HG03045 (cell line): ENCODE results near the gene ZNF501.
A peak's percentile ranks its signal among the peaks of the same experiment; 100 is the strongest.

Experiments
- ATAC-seq: cut with Tn5 transposase; IDR thresholded peaks from one replicate; pipeline ENCODE4 v1.9.1; 2021; ENCODE audit warnings: mild to moderate bottlenecking, moderate library complexity; ENCODE audit not compliant: unreplicated experiment

The ZNF501 gene

DNA sequence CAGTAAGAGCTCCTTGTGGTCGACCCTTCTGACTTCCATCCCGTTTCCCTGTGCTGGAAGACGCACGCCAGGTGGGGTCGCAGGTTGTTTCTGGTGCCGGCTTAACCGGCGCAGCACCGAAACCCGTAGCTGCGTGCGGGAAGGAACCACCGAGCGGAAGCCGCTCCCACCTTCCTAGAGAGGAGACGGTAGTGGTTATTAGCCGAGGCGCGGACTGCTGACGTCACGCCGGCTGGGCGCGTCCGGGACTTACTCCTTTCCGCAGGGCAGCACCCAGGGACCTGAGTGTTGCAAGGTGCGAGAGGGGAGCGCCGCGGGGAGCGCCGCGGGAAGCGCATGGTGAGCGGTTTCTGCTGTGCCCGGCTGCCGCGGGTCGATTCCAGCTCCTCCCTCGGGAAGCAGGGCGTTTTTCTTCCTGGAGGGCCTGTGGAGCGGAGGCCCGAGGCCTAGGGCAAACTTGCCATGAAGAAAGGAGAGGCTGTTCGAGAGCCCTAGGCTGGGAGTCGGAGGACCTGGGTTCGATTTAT lies at the start of gene ZNF501:
TSS of gene ZNF501 (plus strand) at position 252 of the 527 bp plus-strand sequence. CDS start 4,787 bp downstream, outside the sequence.
- peak; percentile 89 for ATAC-seq

DNA sequence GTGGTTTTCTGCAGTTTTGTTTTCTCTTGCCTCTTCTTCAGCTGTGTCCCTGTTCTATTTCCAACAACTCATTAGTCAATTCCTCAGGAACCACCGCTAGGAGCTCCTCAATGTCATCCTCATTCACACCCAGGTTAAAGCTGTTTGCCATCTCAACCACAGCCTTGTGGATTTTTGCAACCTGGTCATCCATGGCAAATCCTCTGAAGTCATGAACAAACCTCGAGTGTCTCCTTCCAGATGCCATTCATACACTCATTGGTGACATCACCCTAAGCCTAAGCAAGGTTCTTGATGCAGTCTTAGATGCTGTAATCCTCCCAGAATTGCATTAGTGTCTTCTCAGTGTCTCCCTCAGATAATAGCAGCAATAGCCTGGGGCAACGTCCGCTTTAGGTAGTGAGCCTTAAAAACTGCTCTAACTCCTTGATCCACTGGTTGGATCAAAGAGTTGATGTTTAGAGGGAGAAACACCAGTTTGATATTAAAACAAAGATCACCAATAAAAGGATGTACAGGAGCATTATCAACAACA lies 48.4 kb upstream of the ZNF501 start:
- ATAC-seq = no peak

DNA sequence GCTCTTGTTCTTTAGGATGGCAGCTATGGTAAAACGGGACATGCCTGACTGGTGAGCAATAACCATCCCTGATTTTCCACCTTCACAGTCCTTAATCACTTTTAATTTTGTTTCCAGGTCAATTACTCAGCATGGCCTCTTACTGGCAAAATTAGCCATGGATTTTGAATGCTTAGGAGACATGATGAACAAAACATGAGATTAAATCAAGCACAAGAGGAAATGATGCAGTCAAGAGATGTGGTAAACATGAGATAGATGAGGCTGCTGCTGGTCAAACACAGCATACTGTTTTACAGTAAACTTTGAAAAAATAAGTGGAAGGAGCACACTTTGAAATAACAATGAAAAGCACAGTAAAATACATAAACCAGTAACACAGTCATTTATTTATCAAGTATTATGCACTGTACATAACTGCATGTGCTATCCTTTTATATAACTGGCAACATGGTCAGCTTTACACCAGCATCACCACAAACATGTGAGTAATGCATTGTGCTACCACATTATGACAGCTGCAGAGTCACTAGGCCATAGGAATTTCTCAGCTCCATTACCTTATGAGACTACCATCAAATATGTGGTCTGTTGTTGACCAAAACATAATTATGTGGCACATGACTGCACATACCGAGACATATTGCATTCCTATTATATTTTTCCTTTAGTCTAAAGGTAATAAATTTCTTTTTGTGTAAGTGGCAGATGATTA lies 47.1 kb upstream of the ZNF501 start:
- no peak for ATAC-seq

DNA sequence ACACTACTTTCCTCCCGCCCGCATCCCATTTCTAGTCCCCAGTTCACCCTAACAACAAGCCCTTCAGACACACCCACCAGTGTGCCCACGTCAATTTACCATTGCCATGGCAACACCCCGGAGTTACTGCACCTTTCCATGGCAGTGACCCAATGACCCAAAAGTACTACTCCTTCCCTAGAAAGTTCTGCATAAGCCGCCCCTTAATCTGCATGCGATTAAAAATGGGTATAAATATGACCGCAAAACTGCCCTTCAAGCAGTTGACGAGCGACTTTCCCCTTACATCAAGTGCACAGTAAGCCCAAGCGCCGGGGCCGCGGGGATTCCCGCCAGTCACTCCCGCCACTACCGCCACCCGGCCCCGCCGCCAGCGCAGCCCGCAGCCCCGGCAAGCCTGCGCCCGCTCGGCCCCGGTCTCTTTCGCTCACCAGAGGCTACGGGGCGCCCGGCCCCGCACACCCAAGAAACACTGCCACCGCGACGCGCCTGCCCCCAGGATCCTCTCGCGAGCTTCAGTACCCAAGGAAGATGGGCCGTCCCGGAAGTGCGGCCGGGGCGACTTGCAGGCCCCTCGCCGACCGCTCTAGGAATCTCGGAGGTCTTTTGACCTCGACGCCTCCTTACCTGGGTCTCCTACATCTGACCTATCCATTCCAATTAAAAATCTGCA lies 44.2 kb upstream of the ZNF501 start:
- ATAC-seq = peak; percentile 66

DNA sequence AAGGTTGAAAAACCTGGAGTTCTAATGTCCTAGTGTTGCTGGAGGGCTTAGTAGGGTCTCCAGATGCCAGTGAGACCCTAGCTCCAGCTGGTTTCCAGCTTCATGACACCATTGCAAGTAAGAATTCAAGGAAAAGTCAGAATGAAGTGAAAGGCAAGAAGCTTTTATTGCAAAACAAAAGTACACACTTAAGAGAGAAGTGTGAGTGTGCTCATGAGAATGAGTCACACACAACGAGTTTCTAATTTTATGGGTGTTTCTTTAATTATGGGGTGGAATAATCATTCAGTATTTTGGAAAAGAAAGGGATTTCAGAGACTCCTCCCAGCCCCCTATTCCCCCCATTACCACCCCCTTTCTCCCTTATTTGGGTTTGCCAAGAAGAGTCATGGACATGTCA lies 41.5 kb upstream of the ZNF501 start:
- ATAC-seq = no peak

DNA sequence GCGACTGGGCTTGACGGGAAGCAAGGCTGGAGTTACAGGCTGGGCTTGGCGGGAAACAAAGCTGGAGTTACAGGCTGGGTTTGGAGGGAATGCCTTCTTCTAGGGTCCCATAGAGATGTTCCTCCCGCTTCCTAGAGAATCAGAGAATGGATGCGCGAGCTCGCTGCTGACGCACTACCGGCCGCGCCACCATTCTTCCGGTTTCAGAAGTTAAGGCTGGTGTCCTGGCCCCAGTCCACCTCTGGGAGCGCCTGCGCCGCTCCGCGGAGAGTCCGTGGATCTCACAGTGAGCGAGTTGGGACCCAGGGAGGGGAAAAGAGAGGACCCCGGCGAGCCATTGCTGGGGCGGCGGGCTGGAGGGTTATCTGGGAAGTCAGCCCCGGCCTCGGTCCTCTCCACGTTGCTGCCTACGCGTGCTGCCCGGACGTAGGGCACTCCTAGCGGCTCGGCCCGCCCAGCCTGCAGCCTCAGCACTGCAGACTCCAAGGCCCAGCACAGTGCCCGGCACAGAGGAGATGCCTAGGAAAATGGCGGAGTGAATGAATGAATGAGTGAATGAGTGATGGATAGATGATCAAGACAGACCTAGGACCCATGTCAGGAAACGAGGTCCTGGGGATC lies 16.9 kb upstream of the ZNF501 start, which contains the start of gene ZNF502:
TSS of gene ZNF502 (plus strand) at position 206 of the 621 bp plus-strand sequence. CDS start 7,602 bp downstream, outside the sequence.
- ATAC-seq = no peak

DNA sequence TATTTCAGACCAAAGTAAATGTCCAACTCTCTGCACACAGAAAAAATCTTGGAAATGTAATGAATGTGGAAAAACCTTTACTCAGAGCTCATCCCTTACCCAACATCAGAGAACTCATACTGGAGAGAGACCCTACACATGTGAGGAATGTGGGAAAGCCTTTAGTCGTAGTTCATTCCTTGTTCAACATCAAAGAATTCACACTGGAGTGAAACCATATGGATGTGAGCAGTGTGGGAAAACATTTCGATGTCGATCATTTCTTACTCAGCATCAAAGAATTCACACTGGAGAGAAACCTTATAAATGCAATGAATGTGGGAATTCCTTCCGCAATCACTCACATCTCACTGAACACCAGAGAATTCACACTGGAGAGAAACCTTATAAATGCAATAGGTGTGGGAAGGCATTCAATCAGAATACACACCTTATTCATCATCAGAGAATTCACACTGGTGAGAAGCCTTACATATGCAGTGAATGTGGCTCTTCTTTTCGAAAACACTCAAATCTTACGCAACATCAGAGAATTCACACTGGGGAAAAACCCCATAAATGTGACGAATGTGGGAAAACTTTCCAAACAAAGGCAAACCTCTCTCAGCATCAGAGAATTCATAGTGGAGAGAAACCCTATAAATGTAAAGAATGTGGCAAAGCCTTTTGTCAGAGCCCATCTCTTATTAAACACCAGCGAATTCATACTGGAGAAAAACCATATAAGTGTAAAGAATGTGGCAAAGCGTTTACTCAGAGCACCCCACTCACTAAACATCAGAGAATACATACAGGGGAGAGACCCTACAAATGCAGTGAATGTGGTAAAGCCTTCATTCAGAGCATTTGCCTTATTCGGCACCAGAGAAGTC lies 8.0 kb upstream of the ZNF501 start:
- no peak for ATAC-seq

DNA sequence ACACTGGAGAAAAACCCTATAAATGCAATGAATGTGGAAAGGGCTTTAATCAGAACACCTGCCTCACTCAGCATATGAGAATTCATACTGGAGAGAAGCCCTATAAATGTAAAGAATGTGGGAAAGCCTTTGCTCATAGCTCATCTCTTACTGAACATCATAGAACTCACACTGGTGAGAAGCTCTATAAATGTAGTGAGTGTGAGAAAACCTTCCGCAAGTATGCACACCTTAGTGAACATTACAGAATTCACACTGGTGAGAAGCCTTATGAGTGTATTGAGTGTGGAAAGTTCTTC lies 7.4 kb upstream of the ZNF501 start:
- ATAC-seq = no peak

DNA sequence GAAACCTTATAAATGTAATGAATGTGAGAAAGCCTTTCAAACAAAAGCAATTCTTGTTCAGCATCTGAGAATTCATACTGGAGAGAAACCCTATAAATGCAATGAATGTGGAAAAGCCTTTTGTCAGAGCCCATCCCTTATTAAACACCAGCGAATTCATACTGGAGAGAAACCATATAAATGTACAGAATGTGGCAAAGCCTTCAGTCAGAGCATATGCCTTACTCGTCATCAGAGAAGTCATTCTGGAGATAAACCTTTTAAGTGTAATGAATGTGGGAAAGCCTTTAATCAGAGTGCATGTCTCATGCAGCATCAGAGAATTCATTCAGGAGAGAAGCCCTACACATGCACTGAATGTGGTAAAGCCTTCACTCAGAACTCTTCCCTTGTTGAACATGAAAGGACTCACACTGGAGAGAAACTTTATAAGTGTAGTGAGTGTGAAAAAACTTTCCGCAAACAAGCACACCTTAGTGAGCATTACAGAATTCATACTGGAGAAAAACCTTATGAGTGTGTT lies 5.3 kb downstream of the ZNF501 start:
- no peak for ATAC-seq

DNA sequence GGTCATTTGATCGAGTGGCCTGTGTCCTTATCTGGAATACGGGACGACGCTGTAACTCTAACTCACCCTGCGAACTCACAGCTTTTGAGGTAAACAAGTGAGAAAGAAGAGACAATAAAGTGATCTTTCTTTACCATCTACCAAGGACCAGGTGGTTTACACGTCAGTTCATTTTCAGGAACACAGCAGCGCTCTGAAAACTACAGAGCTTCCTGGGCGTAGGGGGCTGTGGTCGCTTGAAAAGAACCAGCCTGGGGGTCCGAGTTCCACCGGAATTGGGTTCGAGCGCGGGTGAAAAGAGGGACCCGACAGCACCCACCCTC lies 31.6 kb downstream of the ZNF501 start:
- no peak for ATAC-seq

DNA sequence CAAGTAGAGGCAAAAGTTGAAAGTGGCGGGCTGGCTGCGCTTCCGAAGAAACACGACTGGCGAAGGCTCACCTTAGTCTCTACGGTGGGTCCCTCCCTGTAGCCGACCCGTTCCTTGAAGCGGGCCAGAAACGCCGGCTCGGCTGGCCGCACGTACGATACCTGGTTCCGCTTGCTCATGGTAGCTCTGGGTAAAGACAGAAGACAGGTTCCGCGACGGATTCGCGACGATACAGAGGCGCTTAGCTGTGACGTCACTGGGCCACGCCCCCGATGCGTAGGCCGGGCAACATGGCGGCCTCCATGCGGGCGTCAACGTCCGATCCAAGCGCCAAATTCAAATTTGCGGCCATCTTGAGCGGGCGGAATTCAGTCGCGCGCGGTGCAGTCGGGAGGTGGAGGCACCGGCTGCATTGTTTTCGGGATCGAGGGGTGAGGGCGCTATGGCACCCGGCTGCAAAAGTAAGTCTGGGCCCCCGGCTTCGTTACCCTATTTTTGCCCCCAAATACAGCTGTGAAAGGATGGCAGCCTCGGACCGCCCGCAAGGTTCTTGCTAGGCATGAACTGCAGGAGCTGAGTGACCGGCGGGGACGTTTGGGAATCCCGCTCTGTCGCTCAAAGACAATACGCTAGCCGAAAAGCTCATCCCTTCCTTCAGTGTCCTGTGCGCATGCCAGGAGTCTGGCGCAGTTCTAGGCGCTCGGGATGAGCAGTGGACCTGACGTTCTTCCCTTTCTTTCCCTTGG lies 32.2 kb downstream of the ZNF501 start, which contains the start of the genes KIAA1143 and KIF15:
TSS of gene KIAA1143 (minus strand) at position 196 of the 746 bp plus-strand sequence. CDS start at position 179, 17 bp downstream.
TSS of gene KIF15 (plus strand) at position 371 of the 746 bp plus-strand sequence. CDS start at position 443, 72 bp downstream.
- peak; percentile 94 for ATAC-seq

DNA sequence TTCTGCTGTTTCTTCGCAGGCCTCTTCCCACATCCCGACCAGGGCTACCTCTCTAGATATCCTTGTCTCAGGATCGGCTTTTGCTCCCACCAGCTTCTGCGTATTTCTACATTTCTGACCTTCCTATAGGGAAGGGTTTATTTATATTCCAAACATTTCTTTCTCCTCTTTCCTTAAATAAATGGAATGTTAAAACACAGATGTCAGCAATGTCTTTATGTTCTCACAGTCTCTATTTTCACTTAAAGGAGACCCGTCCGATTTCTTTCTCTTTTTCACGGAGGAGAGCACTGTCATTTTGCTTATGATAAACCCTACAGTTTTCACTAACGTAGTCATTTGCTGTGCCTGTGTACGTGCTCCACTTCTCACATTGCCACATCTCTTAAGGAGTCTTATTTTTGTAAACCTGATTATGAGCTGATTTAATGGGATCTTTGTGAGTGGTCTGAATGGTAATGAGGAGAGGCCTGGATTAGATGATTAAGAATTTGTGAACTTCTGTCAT lies 32.8 kb downstream of the ZNF501 start:
- no peak for ATAC-seq

DNA sequence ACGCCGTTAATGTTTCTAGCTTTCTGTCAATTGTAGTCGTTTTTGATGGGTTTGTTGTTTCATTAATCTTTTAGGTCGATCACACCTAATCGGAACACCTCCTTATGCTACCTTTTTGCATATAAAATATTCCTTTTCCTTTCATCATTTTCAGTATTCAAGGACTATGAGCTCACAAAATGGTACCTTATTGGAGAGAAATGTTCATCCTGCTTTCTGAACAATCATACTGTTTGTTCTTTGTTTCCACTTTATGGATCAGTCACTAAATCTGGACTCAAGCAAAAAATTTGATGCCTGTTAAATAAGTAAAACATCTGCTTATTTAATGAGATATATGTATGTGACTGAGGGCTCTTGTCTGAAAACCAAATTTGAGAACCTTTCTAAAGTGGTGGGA lies 33.3 kb downstream of the ZNF501 start:
- no peak for ATAC-seq

DNA sequence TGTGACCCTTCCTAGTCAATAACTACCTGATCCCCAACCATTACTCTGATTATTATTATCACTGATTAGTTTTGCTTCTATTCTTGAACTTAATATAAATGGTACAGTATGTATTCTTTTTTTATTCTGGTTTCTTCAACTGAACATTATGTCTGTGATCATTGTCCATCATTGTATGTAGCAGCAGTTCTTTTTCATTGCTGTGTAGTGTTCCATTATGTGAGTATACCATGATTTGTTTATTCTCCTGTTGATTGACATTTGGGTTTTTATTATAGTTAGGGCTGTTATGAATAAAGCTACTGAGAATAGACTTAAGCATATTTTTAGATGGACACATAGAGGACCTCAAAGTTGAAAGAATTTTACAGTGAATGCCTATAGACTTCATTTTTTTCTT lies 34.8 kb downstream of the ZNF501 start:
- ATAC-seq = no peak

DNA sequence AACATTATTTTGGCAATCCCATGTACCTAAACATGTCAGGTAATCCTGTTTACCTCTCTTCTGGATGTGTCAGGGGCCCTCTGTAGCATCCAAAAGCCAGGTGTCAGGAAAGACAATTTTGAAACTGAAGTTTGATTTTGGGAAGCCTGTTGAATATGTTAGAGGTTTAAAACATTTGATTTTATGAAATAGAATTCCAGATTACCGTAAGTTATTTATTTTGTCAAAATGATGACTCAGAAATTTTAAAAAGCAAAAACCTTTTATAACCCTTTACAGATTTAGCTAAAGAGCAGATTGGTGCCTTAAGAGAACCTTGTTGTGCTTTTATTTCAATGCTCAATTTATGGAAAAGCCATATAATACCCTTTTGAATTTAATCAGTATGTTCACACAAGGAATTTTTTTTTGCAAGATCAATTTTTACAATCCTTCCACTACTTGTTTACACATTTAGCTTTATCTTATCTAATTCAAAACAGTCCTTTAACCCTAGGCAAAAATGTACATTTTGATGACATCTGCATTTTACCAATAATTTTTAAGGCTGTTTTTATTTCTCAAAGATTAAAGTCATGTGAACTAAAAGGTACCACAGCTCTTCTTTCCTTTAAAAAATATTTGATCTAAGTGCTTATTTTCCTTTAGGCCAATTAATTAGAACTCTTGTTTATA lies 42.1 kb downstream of the ZNF501 start:
- ATAC-seq = no peak

DNA sequence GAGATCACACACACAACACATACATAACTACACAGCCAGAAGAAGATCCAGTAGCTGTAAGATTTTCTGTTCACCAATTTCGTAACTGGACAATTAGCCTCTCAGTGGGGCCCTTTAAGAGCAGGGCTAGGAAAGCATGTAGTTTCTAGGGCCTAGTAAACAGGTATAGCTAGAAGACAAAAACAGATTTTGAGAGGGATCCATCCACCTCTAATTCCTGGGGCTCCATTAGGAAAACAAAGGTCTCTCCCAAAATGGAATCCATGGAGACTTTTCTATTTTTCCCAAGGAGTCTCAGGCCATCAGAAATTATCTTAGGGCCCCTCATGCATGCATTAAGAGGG lies 42.6 kb downstream of the ZNF501 start:
- ATAC-seq = no peak

DNA sequence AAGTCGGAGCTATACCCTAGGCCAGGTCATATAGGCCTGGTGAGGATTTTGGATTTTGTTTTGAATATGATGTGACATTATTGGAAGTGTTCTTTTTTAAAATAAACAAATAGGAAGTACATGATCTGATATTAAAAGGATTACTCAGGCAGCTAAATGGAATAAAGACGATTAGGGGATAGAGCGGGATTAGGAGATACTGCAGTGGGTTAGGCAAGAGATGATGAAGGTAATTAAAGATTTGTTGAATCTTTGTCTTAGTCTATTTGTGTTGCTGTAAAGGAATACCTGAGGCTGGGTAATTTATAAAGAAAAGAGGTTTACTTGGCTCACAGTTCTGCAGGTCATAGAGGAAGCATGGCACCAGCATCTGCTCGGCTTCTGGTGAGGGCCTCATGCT lies 53.5 kb downstream of the ZNF501 start:
- ATAC-seq = no peak
